Measurements from ENCODE around the gene FNBP1. TPM values are rescaled to one million over a fixed set of nuclear protein-coding genes. Genes with fewer than 3 reads are reported as not detected.

FNBP1 gene
- total and polyA plus RNA-seq, 2 donors (not counting 1 experiment from before 2014, with no cell fraction given) = 42.9 to 318 TPM

DNA sequence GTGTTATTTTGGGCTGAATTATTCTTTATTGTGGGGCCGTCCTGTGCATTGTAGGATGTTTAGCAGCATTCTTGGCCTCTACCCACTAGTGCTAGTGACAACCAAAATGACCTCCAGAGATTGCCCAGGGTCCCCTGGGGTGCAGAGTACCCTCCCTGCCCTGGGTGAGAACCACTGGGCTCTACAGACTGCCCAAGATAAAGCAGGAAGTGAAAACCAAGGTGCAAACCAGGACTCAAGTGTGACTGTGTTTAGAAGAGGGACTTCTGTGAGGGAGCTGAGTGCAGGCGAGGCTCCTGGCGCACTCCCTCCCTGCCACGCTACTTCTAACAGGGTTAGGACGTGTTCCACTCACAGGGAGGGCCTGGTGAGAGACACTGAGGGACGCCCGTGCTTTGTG lies 166.2 kb downstream of the FNBP1 start:
- H3K4me3 ChIP-seq (ENCODE audit: control extremely low read depth in 1 of 5, extremely low read depth in 1 of 5, insufficient read depth in 1 of 5, low read depth in 2 of 5, low read length in 4 of 5) = no peak overlapping the region
- no peaks in the 10 kb centered on the region for H3K9me3 Mint-ChIP-seq (ENCODE audit: insufficient read depth)
- DNase-seq = no peak
- H3K27ac ChIP-seq (ENCODE audit: low read length in 2 of 2) = no peak overlapping the region
- H3K9me3 ChIP-seq (ENCODE audit: control extremely low read depth in 1 of 3, control insufficient read depth in 2 of 3, insufficient read depth in 1 of 3, low read length in 2 of 3) = no peaks in the 10 kb centered on the region
- ChIA-PET CTCF (interaction anchor here (0.6 to 1.3 kb wide), 2 partner anchors 15 to 139 kb away, joined by 3 read pairs; no protein-coding TSS in a partner anchor), POLR2A (no interaction called here)
- H3K4me1 Mint-ChIP-seq = peaks cover 3% of the 10 kb centered on the region
- intact Hi-C loops (cut with micrococcal nuclease) = no loop called here
- TF ChIP-seq, protein P1, sequence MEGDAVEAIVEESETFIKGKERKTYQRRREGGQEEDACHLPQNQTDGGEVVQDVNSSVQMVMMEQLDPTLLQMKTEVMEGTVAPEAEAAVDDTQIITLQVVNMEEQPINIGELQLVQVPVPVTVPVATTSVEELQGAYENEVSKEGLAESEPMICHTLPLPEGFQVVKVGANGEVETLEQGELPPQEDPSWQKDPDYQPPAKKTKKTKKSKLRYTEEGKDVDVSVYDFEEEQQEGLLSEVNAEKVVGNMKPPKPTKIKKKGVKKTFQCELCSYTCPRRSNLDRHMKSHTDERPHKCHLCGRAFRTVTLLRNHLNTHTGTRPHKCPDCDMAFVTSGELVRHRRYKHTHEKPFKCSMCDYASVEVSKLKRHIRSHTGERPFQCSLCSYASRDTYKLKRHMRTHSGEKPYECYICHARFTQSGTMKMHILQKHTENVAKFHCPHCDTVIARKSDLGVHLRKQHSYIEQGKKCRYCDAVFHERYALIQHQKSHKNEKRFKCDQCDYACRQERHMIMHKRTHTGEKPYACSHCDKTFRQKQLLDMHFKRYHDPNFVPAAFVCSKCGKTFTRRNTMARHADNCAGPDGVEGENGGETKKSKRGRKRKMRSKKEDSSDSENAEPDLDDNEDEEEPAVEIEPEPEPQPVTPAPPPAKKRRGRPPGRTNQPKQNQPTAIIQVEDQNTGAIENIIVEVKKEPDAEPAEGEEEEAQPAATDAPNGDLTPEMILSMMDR (IDR thresholded peaks at IDR 0.05) = no peak
- TF ChIP-seq EZH2 (IDR thresholded peaks at IDR 0.05; ENCODE audit: borderline replicate concordance, insufficient read depth, low read depth, low read length, poor library complexity, severe bottlenecking) = no peak
- H2AFZ ChIP-seq (ENCODE audit: insufficient read depth, low read depth, low read length, poor library complexity, severe bottlenecking) = no peak overlapping the region
- ATAC-seq (ENCODE audit: low read depth) = no peak
- no peaks in the 10 kb centered on the region for H4K20me1 ChIP-seq (ENCODE audit: control insufficient read depth, insufficient read depth, low read length, poor library complexity, severe bottlenecking)
- peaks cover 0 to 60% of the 10 kb centered on the region in 2 experiments for H3K36me3 ChIP-seq (replicated peaks in 1 of 2; ENCODE audit: control extremely low read depth in 1 of 2, control insufficient read depth in 1 of 2, extremely low read depth in 1 of 2, insufficient read depth in 2 of 2, low read length in 1 of 2)
- H3K27ac Mint-ChIP-seq = no peak overlapping the region
- H3K4me1 ChIP-seq (ENCODE audit: control insufficient read depth in 2 of 2, insufficient read depth in 2 of 2, low read length in 2 of 2) = peaks cover 0 to 5% of the 10 kb centered on the region in 2 donors
- no peak overlapping the region for H3K4me3 Mint-ChIP-seq
- no peaks in the 10 kb centered on the region for H3K27me3 Mint-ChIP-seq
- no peaks in the 10 kb centered on the region for H3K27me3 ChIP-seq (replicated peaks in 1 of 4; ENCODE audit: control extremely low read depth in 1 of 4, control insufficient read depth in 3 of 4, insufficient read depth in 4 of 4, low read length in 3 of 4)
- no peak overlapping the region for H3K4me2 ChIP-seq (replicated peaks; ENCODE audit: low read depth, low read length, poor library complexity, severe bottlenecking)
- peaks cover 6% of the 10 kb centered on the region for H3K79me2 ChIP-seq (ENCODE audit: control insufficient read depth, insufficient read depth, low read length)
- WGBS (ENCODE audit: insufficient coverage) = 90% methylated on average over 7 of the region's 7 CpGs
- no peak overlapping the region for H3K9ac ChIP-seq (ENCODE audit: low read length)

DNA sequence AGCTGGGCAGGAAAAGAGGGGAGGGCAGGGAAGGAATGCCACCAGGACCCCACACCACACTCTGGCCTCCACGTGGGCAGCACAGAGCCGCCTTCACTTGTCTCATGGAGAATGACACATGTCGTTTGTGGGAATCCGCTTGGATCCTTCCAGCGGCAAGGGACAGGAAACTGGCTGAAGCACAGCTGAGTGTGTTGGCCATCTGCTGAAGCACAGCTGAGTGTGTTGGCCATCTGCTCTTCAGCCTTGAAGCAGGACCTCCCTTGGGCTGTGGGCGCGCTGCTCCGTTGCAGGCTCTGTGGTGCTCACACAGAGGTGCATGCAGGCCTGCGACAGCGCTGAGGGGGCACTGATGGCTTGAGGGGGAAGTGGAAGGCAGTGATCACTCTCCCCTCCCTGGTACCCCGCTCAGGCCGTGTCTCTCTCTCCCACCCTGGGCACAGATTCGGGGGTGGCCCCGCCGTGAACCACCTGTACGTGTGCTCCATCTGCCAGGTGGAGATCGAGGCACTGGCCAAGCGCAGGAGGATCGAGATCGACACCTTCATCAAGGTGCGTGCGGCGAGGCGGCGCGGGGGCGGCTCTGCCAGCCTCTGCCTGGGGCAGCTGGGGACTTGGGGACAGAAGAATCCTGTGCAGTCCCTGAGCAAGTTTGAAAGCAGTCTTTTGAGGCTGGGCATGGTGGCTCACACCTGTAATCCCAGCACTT lies 167.1 kb downstream of the FNBP1 start:
- CTCF ChIA-PET = interaction anchor here (1.3 kb wide), 1 partner anchor 138 kb away, joined by 3 read pairs; no protein-coding TSS in a partner anchor

More for the DNA sequence above, 167.1 kb downstream of the FNBP1 start:
- peaks cover 0 to 50% of the 10 kb centered on the region in 2 experiments for H3K36me3 ChIP-seq (replicated peaks in 1 of 2; ENCODE audit: control extremely low read depth in 1 of 2, control insufficient read depth in 1 of 2, extremely low read depth in 1 of 2, insufficient read depth in 2 of 2, low read length in 1 of 2)
- no peaks in the 10 kb centered on the region for H4K20me1 ChIP-seq (ENCODE audit: control insufficient read depth, insufficient read depth, low read length, poor library complexity, severe bottlenecking)
- intact Hi-C loops (cut with micrococcal nuclease) = no loop called here
- H3K4me3 ChIP-seq (ENCODE audit: control extremely low read depth in 1 of 5, extremely low read depth in 1 of 5, insufficient read depth in 1 of 5, low read depth in 2 of 5, low read length in 4 of 5) = no peak overlapping the region
- Mint-ChIP-seq H3K4me1 (peaks cover 3% of the 10 kb centered on the region), H3K9me3 (ENCODE audit: insufficient read depth) (no peaks in the 10 kb centered on the region), H3K27me3 (no peaks in the 10 kb centered on the region), H3K27ac (no peak overlapping the region), H3K4me3 (no peak overlapping the region)
- no peak overlapping the region for H3K4me2 ChIP-seq (replicated peaks; ENCODE audit: low read depth, low read length, poor library complexity, severe bottlenecking)
- no peaks in the 10 kb centered on the region for H3K9me3 ChIP-seq (ENCODE audit: control extremely low read depth in 1 of 3, control insufficient read depth in 2 of 3, insufficient read depth in 1 of 3, low read length in 2 of 3)
- no peak overlapping the region for H2AFZ ChIP-seq (ENCODE audit: insufficient read depth, low read depth, low read length, poor library complexity, severe bottlenecking)
- peaks cover 0 to 5% of the 10 kb centered on the region in 2 donors for H3K4me1 ChIP-seq (ENCODE audit: control insufficient read depth in 2 of 2, insufficient read depth in 2 of 2, low read length in 2 of 2)
- H3K9ac ChIP-seq (ENCODE audit: low read length) = no peak overlapping the region
- 98% methylated on average over 23 of the region's 27 CpGs for WGBS (ENCODE audit: insufficient coverage)
- no peak for TF ChIP-seq EZH2 (IDR thresholded peaks at IDR 0.05; ENCODE audit: borderline replicate concordance, insufficient read depth, low read depth, low read length, poor library complexity, severe bottlenecking)
- TF ChIP-seq, protein P1 (IDR thresholded peaks at IDR 0.05) = no peak
- no peak for DNase-seq
- no peak for ATAC-seq (ENCODE audit: low read depth)
- no peak overlapping the region for H3K27ac ChIP-seq (ENCODE audit: low read length in 2 of 2)
- POLR2A ChIA-PET = no interaction called here
- H3K27me3 ChIP-seq (replicated peaks in 1 of 4; ENCODE audit: control extremely low read depth in 1 of 4, control insufficient read depth in 3 of 4, insufficient read depth in 4 of 4, low read length in 3 of 4) = no peaks in the 10 kb centered on the region
- peaks cover 6% of the 10 kb centered on the region for H3K79me2 ChIP-seq (ENCODE audit: control insufficient read depth, insufficient read depth, low read length)

Data from B cell (primary cell).